K562 (cell line): Measurements from ENCODE around the gene C1orf56. TPM values are rescaled to one million over a fixed set of nuclear protein-coding genes. Genes with fewer than 3 reads are reported as not detected.

ENCODE experiments used
- CC2D1A ChIP-seq: fragments of 450-650 bp; IDR thresholded peaks from 2 replicates; pipeline ENCODE4 v1.6.1; 2017; ENCODE audit warnings: mild to moderate bottlenecking
- CHD4 ChIP-seq: fragments of 200-600 bp; sonication (generic); IDR thresholded peaks from 3 replicates; pipeline ENCODE4 v1.6.1; 2012; ENCODE audit warnings: low read depth, mild to moderate bottlenecking, mixed read lengths, low read length, inconsistent platforms; ENCODE audit not compliant: insufficient read depth, insufficient replicate concordance, poor library complexity, severe bottlenecking
- CTCF ChIP-seq, 3 experiments: IDR thresholded peaks in 2 of 3; conservative IDR thresholded peaks in 1 of 3; 2 replicates each; pipeline ENCODE4 v1.5.1; 2011 to 2012; ENCODE audit warnings: low read length in 3 of 3, mild to moderate bottlenecking in 3 of 3, control low read depth in 2 of 3, improper control_type of control experiment in 1 of 3, inconsistent platforms in 1 of 3, low read depth in 1 of 3, mixed read lengths in 1 of 3, moderate library complexity in 1 of 3; ENCODE audit not compliant: insufficient read depth in 2 of 3
- E2F3 ChIP-seq: fragments of 250-450 bp; sonication (Bioruptor Pico); IDR thresholded peaks from 2 replicates; pipeline ENCODE4 v1.4.0; 2020; ENCODE audit warnings: mild to moderate bottlenecking
- EHMT2 ChIP-seq: fragments of 450-650 bp; IDR thresholded peaks from 2 replicates; pipeline ENCODE4 v1.6.1; 2018; ENCODE audit warnings: antibody characterized with exemption
- HSF4 ChIP-seq: fragments of 250-450 bp; sonication (Bioruptor Pico); IDR thresholded peaks from 2 replicates; pipeline ENCODE4 v2.1.2; 2022; ENCODE audit warnings: mild to moderate bottlenecking, moderate library complexity, borderline replicate concordance
- LCOR ChIP-seq: sonication (generic); formaldehyde crosslinking; IDR thresholded peaks from 2 replicates; pipeline ENCODE4 v1.8.0; 2022; ENCODE audit warnings: mild to moderate bottlenecking, missing genetic modification reagents
- MIER1 ChIP-seq: fragments of 450-650 bp; IDR thresholded peaks from 2 replicates; pipeline ENCODE4 v1.6.1; 2016; ENCODE audit warnings: antibody characterized with exemption, mild to moderate bottlenecking, low read depth
- NEUROD1 ChIP-seq: fragments of 150-350 bp; IDR thresholded peaks from 2 replicates; pipeline ENCODE4 v1.6.1; 2014; ENCODE audit warnings: borderline replicate concordance, low read length, low read depth; ENCODE audit not compliant: partially characterized antibody
- OTX1 ChIP-seq: fragments of 450-650 bp; formaldehyde crosslinking; IDR thresholded peaks from 2 replicates; pipeline ENCODE4 v1.4.0; 2022; ENCODE audit warnings: mild to moderate bottlenecking
- PATZ1 ChIP-seq: fragments of 250-450 bp; sonication (Bioruptor Pico); IDR thresholded peaks from 2 replicates; pipeline ENCODE4 v1.5.0; 2020; ENCODE audit warnings: mild to moderate bottlenecking, borderline replicate concordance
- SP1 ChIP-seq: sonication (generic); formaldehyde crosslinking; IDR thresholded peaks from 2 replicates; pipeline ENCODE4 v1.8.1; 2022; ENCODE audit warnings: mild to moderate bottlenecking, missing genetic modification reagents
- STAG1 ChIP-seq: sonication (generic); formaldehyde crosslinking; IDR thresholded peaks from 2 replicates; pipeline ENCODE4 v1.5.0; 2020; ENCODE audit warnings: missing genetic modification reagents, borderline replicate concordance
- XRCC5 ChIP-seq: fragments of 200-400 bp; formaldehyde crosslinking; IDR thresholded peaks from 2 replicates; pipeline ENCODE4 v1.6.1; 2017; ENCODE audit warnings: low read depth, mild to moderate bottlenecking, low read length
- polyA plus RNA-seq, 8 experiments: library from polyadenylated mRNA; depleted of rRNA in 4 of 8; stranded (reverse) in 5 of 8; unstranded in 3 of 8; fragments of >200 nt; fragmentation: Nextera tagmentation in 2 of 8; fragmentation: Illumina TruSeq in 1 of 8; extraction: Ambion mirVana in 2 of 8; extraction: Trizol in 1 of 8; gene quantifications; 2 replicates each; pipeline versions ENCODE4 v1.2.1 to v1.2.3, GENCODE V29; 2011 to 2014; ENCODE audit warnings: inconsistent platforms in 1 of 8, missing spikeins in 1 of 8
- total RNA-seq, 7 experiments: library from RNA; depleted of rRNA in 6 of 7; stranded (reverse); fragments of >200 nt in 6 of 7; fragmentation: Illumina TruSeq in 2 of 7; extraction: Trizol in 2 of 7; gene quantifications; 2 replicates each; pipeline versions ENCODE4 v1.2.1 to v1.2.3, GENCODE V29; 2011 to 2021; ENCODE audit warnings: low replicate concordance in 1 of 7
- TF ChIP-seq, protein P1 (sequence below): fragments of 450-650 bp; conservative IDR thresholded peaks from 2 replicates; pipeline ENCODE4 v1.6.1; 2016; ENCODE audit warnings: missing genetic modification characterization, low read depth, mild to moderate bottlenecking, control low read depth, missing compliant biosample characterization
- TF ChIP-seq, protein P2 (sequence below): fragments of 450-650 bp; IDR thresholded peaks from 2 replicates; pipeline ENCODE4 v1.6.1; 2017; ENCODE audit warnings: antibody characterized with exemption, mild to moderate bottlenecking

C1orf56 gene
- total and polyA plus RNA-seq, 9 of the 15 experiments (the other 6 are each of a cell fraction or from before 2014, with no cell fraction given), result 0.18 to 15.7 (median 1.1) TPM

GRCh38 chr1:151054971-151055547 is 7.5 kb downstream of the C1orf56 start (continued):
- peak; percentile 61; the same call in 1 of the 2 replicates for TF ChIP-seq LCOR (CRISPR knock-in tag)
- TF ChIP-seq E2F3, result no peak
- 0 out of 2 replicates have a peak, but pooled peaks have one; percentile 17 for TF ChIP-seq OTX1 (CRISPR knock-in tag)
- no peak for TF ChIP-seq CHD4
- no peak; the same call in 1 of the 2 replicates for TF ChIP-seq XRCC5
- no peak for TF ChIP-seq CTCF (IDR thresholded peaks at IDR 0.05 in 2 of 3, conservative IDR thresholded peaks at IDR 0.05 in 1 of 3; ENCODE audit: insufficient read depth in 2 of 3, low read depth in 1 of 3, low read length in 3 of 3)
- no peak for TF ChIP-seq MIER1
- TF ChIP-seq CC2D1A, result no peak
- no peak for TF ChIP-seq HSF4
- peak; percentile 74 for TF ChIP-seq EHMT2
- TF ChIP-seq SP1, result no peak
- TF ChIP-seq, protein P1, sequence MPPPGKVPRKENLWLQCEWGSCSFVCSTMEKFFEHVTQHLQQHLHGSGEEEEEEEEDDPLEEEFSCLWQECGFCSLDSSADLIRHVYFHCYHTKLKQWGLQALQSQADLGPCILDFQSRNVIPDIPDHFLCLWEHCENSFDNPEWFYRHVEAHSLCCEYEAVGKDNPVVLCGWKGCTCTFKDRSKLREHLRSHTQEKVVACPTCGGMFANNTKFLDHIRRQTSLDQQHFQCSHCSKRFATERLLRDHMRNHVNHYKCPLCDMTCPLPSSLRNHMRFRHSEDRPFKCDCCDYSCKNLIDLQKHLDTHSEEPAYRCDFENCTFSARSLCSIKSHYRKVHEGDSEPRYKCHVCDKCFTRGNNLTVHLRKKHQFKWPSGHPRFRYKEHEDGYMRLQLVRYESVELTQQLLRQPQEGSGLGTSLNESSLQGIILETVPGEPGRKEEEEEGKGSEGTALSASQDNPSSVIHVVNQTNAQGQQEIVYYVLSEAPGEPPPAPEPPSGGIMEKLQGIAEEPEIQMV, result no peak
- no peak for TF ChIP-seq NEUROD1
- no peak for TF ChIP-seq STAG1 (CRISPR knock-in tag)
- TF ChIP-seq, protein P2, sequence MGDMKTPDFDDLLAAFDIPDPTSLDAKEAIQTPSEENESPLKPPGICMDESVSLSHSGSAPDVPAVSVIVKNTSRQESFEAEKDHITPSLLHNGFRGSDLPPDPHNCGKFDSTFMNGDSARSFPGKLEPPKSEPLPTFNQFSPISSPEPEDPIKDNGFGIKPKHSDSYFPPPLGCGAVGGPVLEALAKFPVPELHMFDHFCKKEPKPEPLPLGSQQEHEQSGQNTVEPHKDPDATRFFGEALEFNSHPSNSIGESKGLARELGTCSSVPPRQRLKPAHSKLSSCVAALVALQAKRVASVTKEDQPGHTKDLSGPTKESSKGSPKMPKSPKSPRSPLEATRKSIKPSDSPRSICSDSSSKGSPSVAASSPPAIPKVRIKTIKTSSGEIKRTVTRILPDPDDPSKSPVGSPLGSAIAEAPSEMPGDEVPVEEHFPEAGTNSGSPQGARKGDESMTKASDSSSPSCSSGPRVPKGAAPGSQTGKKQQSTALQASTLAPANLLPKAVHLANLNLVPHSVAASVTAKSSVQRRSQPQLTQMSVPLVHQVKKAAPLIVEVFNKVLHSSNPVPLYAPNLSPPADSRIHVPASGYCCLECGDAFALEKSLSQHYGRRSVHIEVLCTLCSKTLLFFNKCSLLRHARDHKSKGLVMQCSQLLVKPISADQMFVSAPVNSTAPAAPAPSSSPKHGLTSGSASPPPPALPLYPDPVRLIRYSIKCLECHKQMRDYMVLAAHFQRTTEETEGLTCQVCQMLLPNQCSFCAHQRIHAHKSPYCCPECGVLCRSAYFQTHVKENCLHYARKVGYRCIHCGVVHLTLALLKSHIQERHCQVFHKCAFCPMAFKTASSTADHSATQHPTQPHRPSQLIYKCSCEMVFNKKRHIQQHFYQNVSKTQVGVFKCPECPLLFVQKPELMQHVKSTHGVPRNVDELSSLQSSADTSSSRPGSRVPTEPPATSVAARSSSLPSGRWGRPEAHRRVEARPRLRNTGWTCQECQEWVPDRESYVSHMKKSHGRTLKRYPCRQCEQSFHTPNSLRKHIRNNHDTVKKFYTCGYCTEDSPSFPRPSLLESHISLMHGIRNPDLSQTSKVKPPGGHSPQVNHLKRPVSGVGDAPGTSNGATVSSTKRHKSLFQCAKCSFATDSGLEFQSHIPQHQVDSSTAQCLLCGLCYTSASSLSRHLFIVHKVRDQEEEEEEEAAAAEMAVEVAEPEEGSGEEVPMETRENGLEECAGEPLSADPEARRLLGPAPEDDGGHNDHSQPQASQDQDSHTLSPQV, result peak; percentile 82
- no peak for TF ChIP-seq PATZ1 (CRISPR knock-in tag)
